Tibial nerve (tissue), 4 donors: ENCODE results near the gene ASB14. TPM values are rescaled to one million over a fixed set of nuclear protein-coding genes. Genes with fewer than 3 reads are reported as not detected.

Source experiments
- DNase-seq, 2 donors: peaks; one replicate each; pipeline ENCODE4 v3.0.0-alpha.2; 2019; ENCODE audit warnings: low spot score in 2 of 2
- H3K27ac ChIP-seq, 4 donors: fragments of 200-600 bp; sonication (generic) in 3 of 4; one replicate each; pipeline ENCODE4 v1.5.1; 2017 to 2019; ENCODE audit warnings: mild to moderate bottlenecking in 1 of 4
- H3K27me3 ChIP-seq, 2 donors: fragments of 200-600 bp; sonication (generic) in 1 of 2; one replicate each; pipeline versions ENCODE4 v1.5.1 to v1.6.0; 2017 to 2019
- H3K36me3 ChIP-seq, 3 donors: fragments of 200-600 bp; sonication (generic); one replicate each; pipeline ENCODE4 v1.5.1; 2018 to 2019
- H3K4me1 ChIP-seq, 4 donors: fragments of 200-600 bp; sonication (generic) in 3 of 4; one replicate each; pipeline ENCODE4 v1.5.1; 2017 to 2019
- H3K4me3 ChIP-seq, 4 donors: fragments of 200-600 bp; sonication (generic) in 3 of 4; one replicate each; pipeline ENCODE4 v1.5.1; 2017 to 2019; ENCODE audit warnings: mild to moderate bottlenecking in 1 of 4, moderate library complexity in 1 of 4
- H3K9me3 ChIP-seq, 4 donors: fragments of 200-600 bp; sonication (generic) in 3 of 4; one replicate each; pipeline ENCODE4 v1.5.1; 2017 to 2019
- EP300 ChIP-seq, 2 donors: sonication (generic); formaldehyde crosslinking; IDR thresholded peaks; one replicate each; pipeline ENCODE4 v1.6.1; 2017; ENCODE audit warnings: antibody characterized with exemption in 2 of 2, mild to moderate bottlenecking in 1 of 2
- POLR2A ChIP-seq, 2 donors: fragments of 450-650 bp; IDR thresholded peaks; one replicate each; pipeline ENCODE4 v1.6.1; 2017; ENCODE audit warnings: antibody characterized with exemption in 2 of 2, mild to moderate bottlenecking in 2 of 2, moderate library complexity in 2 of 2
- WGBS, 2 donors: methylation state at CpG; one replicate each; pipeline ENCODE4 v1.1.5; 2018; 5-methylcytosine and 5-hydroxymethylcytosine counted together
- total RNA-seq, 4 donors: library from RNA; depleted of rRNA; stranded (reverse); fragments of >200 nt; gene quantifications; one replicate each; pipeline ENCODE4 v1.1.0, GENCODE V29; 2016
- TF ChIP-seq, protein P1 (sequence below), 5 experiments: fragments of 200-600 bp in 3 of 5; fragments of 450-650 bp in 2 of 5; sonication (generic) in 3 of 5; IDR thresholded peaks; one replicate each; pipeline ENCODE4 v1.5.1; 2016 to 2019; ENCODE audit warnings: antibody characterized with exemption in 5 of 5, mild to moderate bottlenecking in 3 of 5, moderate library complexity in 2 of 5

ASB14 gene
- total RNA-seq, 4 donors from 2014 or later, result not detected

GRCh38 chr3:57234613-57235575, 57.6 kb downstream of the ASB14 start:
- peaks cover 0 to 14% (median 4%) of the 10 kb centered on the region in 4 donors for H3K4me1 ChIP-seq
- H3K36me3 ChIP-seq, result peaks cover 0 to 37% (median 0%) of the 10 kb centered on the region in 3 donors
- no peaks in the 10 kb centered on the region for H3K9me3 ChIP-seq
- no peaks in the 10 kb centered on the region for H3K27me3 ChIP-seq
- WGBS, 2 donors, result 88 to 90% methylated on average over 13 of the region's 13 CpGs
- H3K27ac ChIP-seq, result no peak overlapping the region
- no peak overlapping the region for H3K4me3 ChIP-seq
- DNase-seq, result no peak
- TF ChIP-seq POLR2A (IDR thresholded peaks at IDR 0.05) (no peak), EP300 (IDR thresholded peaks at IDR 0.05) (no peak)
- TF ChIP-seq, protein P1, sequence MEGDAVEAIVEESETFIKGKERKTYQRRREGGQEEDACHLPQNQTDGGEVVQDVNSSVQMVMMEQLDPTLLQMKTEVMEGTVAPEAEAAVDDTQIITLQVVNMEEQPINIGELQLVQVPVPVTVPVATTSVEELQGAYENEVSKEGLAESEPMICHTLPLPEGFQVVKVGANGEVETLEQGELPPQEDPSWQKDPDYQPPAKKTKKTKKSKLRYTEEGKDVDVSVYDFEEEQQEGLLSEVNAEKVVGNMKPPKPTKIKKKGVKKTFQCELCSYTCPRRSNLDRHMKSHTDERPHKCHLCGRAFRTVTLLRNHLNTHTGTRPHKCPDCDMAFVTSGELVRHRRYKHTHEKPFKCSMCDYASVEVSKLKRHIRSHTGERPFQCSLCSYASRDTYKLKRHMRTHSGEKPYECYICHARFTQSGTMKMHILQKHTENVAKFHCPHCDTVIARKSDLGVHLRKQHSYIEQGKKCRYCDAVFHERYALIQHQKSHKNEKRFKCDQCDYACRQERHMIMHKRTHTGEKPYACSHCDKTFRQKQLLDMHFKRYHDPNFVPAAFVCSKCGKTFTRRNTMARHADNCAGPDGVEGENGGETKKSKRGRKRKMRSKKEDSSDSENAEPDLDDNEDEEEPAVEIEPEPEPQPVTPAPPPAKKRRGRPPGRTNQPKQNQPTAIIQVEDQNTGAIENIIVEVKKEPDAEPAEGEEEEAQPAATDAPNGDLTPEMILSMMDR (IDR thresholded peaks at IDR 0.05), result no peak

DNA sequence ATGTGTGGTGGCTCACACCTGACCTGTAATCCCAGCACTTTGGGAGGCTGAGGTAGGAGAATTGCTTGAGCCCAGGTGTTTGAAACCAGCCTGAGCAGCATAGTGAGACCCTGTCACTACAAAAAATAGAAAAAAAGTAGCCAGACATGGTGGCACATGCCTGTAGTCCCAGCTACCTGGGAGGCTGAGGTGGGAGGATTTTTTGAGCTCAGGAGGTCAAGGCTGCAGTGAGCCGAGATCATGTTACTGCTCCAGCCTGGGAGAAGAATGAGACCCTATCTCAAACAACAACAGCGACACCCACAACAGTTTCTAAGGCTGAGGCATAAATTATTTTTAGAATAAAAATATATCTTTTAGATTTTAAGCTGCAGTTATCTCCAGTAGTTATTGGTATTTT, 58.7 kb downstream of the ASB14 start:
- peaks cover 0 to 26% (median 0%) of the 10 kb centered on the region in 3 donors for H3K36me3 ChIP-seq
- peaks cover 0 to 25% (median 14%) of the 10 kb centered on the region in 4 donors for H3K4me1 ChIP-seq
- H3K27me3 ChIP-seq, result no peaks in the 10 kb centered on the region
- no peak overlapping the region for H3K4me3 ChIP-seq
- no peaks in the 10 kb centered on the region for H3K9me3 ChIP-seq
- no peak overlapping the region for H3K27ac ChIP-seq
- no peak for DNase-seq
- WGBS, 2 donors, result 81 to 93% methylated on average over 2 of the region's 2 CpGs
- TF ChIP-seq EP300 (IDR thresholded peaks at IDR 0.05) (no peak), POLR2A (IDR thresholded peaks at IDR 0.05) (no peak)
- TF ChIP-seq, protein P1 (IDR thresholded peaks at IDR 0.05), result no peak

GRCh38 chr3:57230006-57230405, 62.5 kb downstream of the ASB14 start:
- Histone ChIP-seq H3K27me3 (no peaks in the 10 kb centered on the region), H3K36me3 (no peaks in the 10 kb centered on the region), H3K9me3 (no peaks in the 10 kb centered on the region), H3K27ac (peak overlapping the region in 1 of 4 donors; percentile 53), H3K4me1 (peaks cover 0 to 30% (median 14%) of the 10 kb centered on the region in 4 donors), H3K4me3 (no peak overlapping the region)
- no peak for DNase-seq
- 72 to 79% methylated on average over 2 of the region's 2 CpGs for WGBS, 2 donors
- no peak for TF ChIP-seq EP300 (IDR thresholded peaks at IDR 0.05)
- TF ChIP-seq, protein P1 (IDR thresholded peaks at IDR 0.05), result no peak
- TF ChIP-seq POLR2A (IDR thresholded peaks at IDR 0.05), result no peak

GRCh38 chr3:57227930-57228751, 64.3 kb downstream of the ASB14 start:
- peak overlapping the region; percentile 75 to 94 (median 91) for H3K27ac ChIP-seq
- no peaks in the 10 kb centered on the region for H3K27me3 ChIP-seq
- TF ChIP-seq, protein P1 (IDR thresholded peaks at IDR 0.05), result no peak
- peak in 1 of 2 donors; percentile 20 for TF ChIP-seq POLR2A (IDR thresholded peaks at IDR 0.05)
- peak in 1 of 2 donors; percentile 74 for TF ChIP-seq EP300 (IDR thresholded peaks at IDR 0.05)
- WGBS, 2 donors, result 0 to 1% methylated on average over 62 to 64 of the region's 70 CpGs
- H3K9me3 ChIP-seq, result no peaks in the 10 kb centered on the region
- no peaks in the 10 kb centered on the region for H3K36me3 ChIP-seq
- DNase-seq, result peak in 1 of 2 donors; percentile 16
- peaks cover 0 to 28% (median 14%) of the 10 kb centered on the region in 4 donors for H3K4me1 ChIP-seq
- H3K4me3 ChIP-seq, result peak overlapping the region; percentile 76 to 91 (median 82)
